HepG2 (cell line): ENCODE results near the gene FAM53B. TPM values are rescaled to one million over a fixed set of nuclear protein-coding genes. Genes with fewer than 3 reads are reported as not detected.

ENCODE experiments used
- ATAC-seq: fragments of 200-7000 bp; cut with Tn5 transposase; 3 replicates; pipeline ENCODE4 v1.9.1; 2020; ENCODE audit warnings: mild to moderate bottlenecking, moderate library complexity
- BruUV-seq: library from RNA; stranded (reverse); fragments of 400-500 nt; replicated peaks from 2 replicates; lab custom pipeline; 2021; lab: Mats Ljungman, UMichigan
- CTCF ChIA-PET: fragments of 300-600 bp; formaldehyde crosslinking; extraction: SDS; loops from one replicate; lab custom pipeline; 2021; ENCODE audit warnings: low total read pairs, inconsistent platforms, low intra/inter-chr PET ratio; lab: Yijun Ruan, JAX
- POLR2A ChIA-PET: fragments of 350-600 bp; sonication (Branson Sonifier 250); formaldehyde crosslinking; loops from one replicate; lab custom pipeline; 2020; ENCODE audit warnings: antibody characterized with exemption, inconsistent platforms; lab: Yijun Ruan, JAX
- DNase-seq: peaks from one replicate; pipeline ENCODE4 v3.0.0-alpha.2; 2015; ENCODE audit warnings: low spot score
- FAIRE-seq: peaks from 3 replicates; lab custom pipeline; 2011; peaks lifted over from hg19 to GRCh38; lab: Jason Lieb, UNC
- H2AFZ ChIP-seq: one replicate; pipeline ENCODE4 v1.6.1; 2011; ENCODE audit warnings: low read length, inconsistent platforms
- H3K27ac ChIP-seq: fragments of 300-600 bp; 3 replicates; pipeline ENCODE4 v1.8.0; 2011; ENCODE audit warnings: mixed run types, mild to moderate bottlenecking, mixed read lengths, low read length, inconsistent platforms; ENCODE audit not compliant: insufficient read depth; ENCODE audit errors: extremely low read length
- H3K27me3 ChIP-seq, 2 experiments: fragments of 200-600 bp in 1 of 2; 2 replicates in 1 of 2; 3 replicates in 1 of 2; pipeline versions ENCODE4 v1.6.0 to v1.8.0; 2011; ENCODE audit warnings: low read length in 2 of 2, mild to moderate bottlenecking in 2 of 2, moderate library complexity in 2 of 2, inconsistent platforms in 1 of 2; ENCODE audit not compliant: insufficient read depth in 2 of 2, control insufficient read depth in 1 of 2
- H3K36me3 ChIP-seq, 2 experiments: fragments of 200-600 bp in 1 of 2; replicated peaks in 1 of 2; 2 replicates in 1 of 2; 3 replicates in 1 of 2; pipeline versions ENCODE4 v1.5.1 to v1.8.0; 2011; ENCODE audit warnings: low read length in 2 of 2, inconsistent platforms in 1 of 2; ENCODE audit not compliant: insufficient read depth in 2 of 2, control insufficient read depth in 1 of 2
- H3K4me1 ChIP-seq: 2 replicates; pipeline ENCODE4 v1.5.1; 2012; ENCODE audit warnings: low read length, inconsistent platforms; ENCODE audit not compliant: insufficient read depth
- H3K4me2 ChIP-seq: 2 replicates; pipeline ENCODE4 v1.6.0; 2011; ENCODE audit warnings: low read depth, low read length, inconsistent platforms
- H3K4me3 ChIP-seq, 3 experiments: fragments of 200-600 bp in 1 of 3; sonication (generic), shearing (Covaris generic) in 1 of 3; replicated peaks in 1 of 3; 2 replicates each; pipeline ENCODE4 v1.5.1; 2011 to 2016; ENCODE audit warnings: low read length in 3 of 3, inconsistent platforms in 2 of 3, low read depth in 2 of 3, mild to moderate bottlenecking in 2 of 3, control low read depth in 1 of 3, mixed read lengths in 1 of 3; ENCODE audit not compliant: insufficient read depth in 1 of 3
- H3K79me2 ChIP-seq: one replicate; pipeline ENCODE4 v1.6.1; 2011; ENCODE audit warnings: low read length, inconsistent platforms; ENCODE audit not compliant: insufficient read depth
- H3K9ac ChIP-seq: 2 replicates; pipeline ENCODE4 v1.6.0; 2011; ENCODE audit warnings: mild to moderate bottlenecking, low read depth, low read length, inconsistent platforms; ENCODE audit not compliant: insufficient read depth
- H3K9me3 ChIP-seq: 2 replicates; pipeline ENCODE4 v1.5.1; 2012; ENCODE audit warnings: mild to moderate bottlenecking, low read length
- H4K20me1 ChIP-seq: 2 replicates; pipeline ENCODE4 v1.6.0; 2011; ENCODE audit warnings: inconsistent platforms, mild to moderate bottlenecking, low read length, moderate library complexity; ENCODE audit not compliant: insufficient read depth
- MYNN ChIP-seq: sonication (generic); formaldehyde crosslinking; IDR thresholded peaks from 2 replicates; pipeline ENCODE4 v1.4.0; 2020; ENCODE audit warnings: mild to moderate bottlenecking, low read depth, missing genetic modification reagents
- SRSF9 ChIP-seq: fragments of 200-400 bp; formaldehyde crosslinking; IDR thresholded peaks from 2 replicates; pipeline ENCODE4 v1.6.1; 2018; ENCODE audit warnings: borderline replicate concordance, mild to moderate bottlenecking, low read depth, low read length; ENCODE audit not compliant: insufficient read depth, poor library complexity, severe bottlenecking
- YY1 ChIP-seq: IDR thresholded peaks from 2 replicates; pipeline ENCODE4 v1.6.1; 2011; ENCODE audit warnings: low read length, low read depth, moderate library complexity, mild to moderate bottlenecking; ENCODE audit not compliant: insufficient read depth, insufficient replicate concordance
- ZFP41 ChIP-seq: sonication (generic); formaldehyde crosslinking; IDR thresholded peaks from 2 replicates; pipeline ENCODE4 v1.4.0; 2020; ENCODE audit warnings: mild to moderate bottlenecking, missing genetic modification reagents, borderline replicate concordance
- ZNF788 ChIP-seq: sonication (generic); formaldehyde crosslinking; IDR thresholded peaks from 2 replicates; pipeline ENCODE4 v1.5.0; 2020; ENCODE audit warnings: mild to moderate bottlenecking, missing genetic modification reagents, borderline replicate concordance
- WGBS: methylation state at CpG from one replicate; pipeline ENCODE4 v1.1.6; 2017; ENCODE audit warnings: low lambda C conversion rate; 5-methylcytosine and 5-hydroxymethylcytosine counted together
- in situ Hi-C: cut with HindIII; loops from 2 replicates; pipeline ENCODE4 v1.10.0; 2017; ENCODE audit warnings: low pct_unique_long_range_greater_than_20kb; ENCODE audit not compliant: extremely low pct_ligation_motif_present
- intact Hi-C: fragments of 100-400 bp; cut with micrococcal nuclease; formaldehyde crosslinking; loops from one replicate; pipeline ENCODE4 v1.10.0; 2022; ENCODE audit not compliant: unreplicated experiment
- polyA plus RNA-seq, 8 experiments: library from polyadenylated mRNA; depleted of rRNA in 3 of 8; stranded (reverse) in 7 of 8; unstranded in 1 of 8; fragments of >200 nt; fragmentation: Illumina TruSeq in 4 of 8; extraction: Trizol in 4 of 8; gene quantifications; 2 replicates each; pipeline versions ENCODE4 v1.2.1 to v1.2.3, GENCODE V29; 2011 to 2016; ENCODE audit warnings: low read depth in 4 of 8, missing spikeins in 1 of 8, mixed read lengths in 1 of 8; ENCODE audit not compliant: insufficient read depth in 1 of 8
- total RNA-seq, 5 experiments: library from RNA; depleted of rRNA; stranded (reverse); fragments of >200 nt; fragmentation: Illumina TruSeq; extraction: Trizol; gene quantifications; 2 replicates each; pipeline ENCODE4 v1.2.3, GENCODE V29; 2016; ENCODE audit warnings: low read depth in 1 of 5
- TF ChIP-seq, protein P1 (sequence below): sonication (generic); formaldehyde crosslinking; IDR thresholded peaks from 2 replicates; pipeline ENCODE4 v1.5.0; 2020; ENCODE audit warnings: missing genetic modification reagents, mild to moderate bottlenecking, borderline replicate concordance
- TF ChIP-seq, protein P2 (sequence below): sonication (generic); formaldehyde crosslinking; IDR thresholded peaks from 2 replicates; pipeline ENCODE4 v1.4.0; 2020; ENCODE audit warnings: mild to moderate bottlenecking, missing genetic modification reagents
- TF ChIP-seq, protein P3 (sequence below): sonication (generic); IDR thresholded peaks from 2 replicates; pipeline ENCODE4 v1.6.1; 2016; ENCODE audit warnings: low read depth, borderline replicate concordance
- TF ChIP-seq, protein P4 (sequence below): sonication (generic); formaldehyde crosslinking; IDR thresholded peaks from 2 replicates; pipeline ENCODE4 v1.5.1; 2020; ENCODE audit warnings: mild to moderate bottlenecking, moderate library complexity, missing genetic modification reagents

The FAM53B gene
- total and polyA plus RNA-seq, 2 of the 13 experiments (the other 11 are each of a cell fraction or from before 2014, with no cell fraction given) = 6.4 to 19.3 TPM

DNA sequence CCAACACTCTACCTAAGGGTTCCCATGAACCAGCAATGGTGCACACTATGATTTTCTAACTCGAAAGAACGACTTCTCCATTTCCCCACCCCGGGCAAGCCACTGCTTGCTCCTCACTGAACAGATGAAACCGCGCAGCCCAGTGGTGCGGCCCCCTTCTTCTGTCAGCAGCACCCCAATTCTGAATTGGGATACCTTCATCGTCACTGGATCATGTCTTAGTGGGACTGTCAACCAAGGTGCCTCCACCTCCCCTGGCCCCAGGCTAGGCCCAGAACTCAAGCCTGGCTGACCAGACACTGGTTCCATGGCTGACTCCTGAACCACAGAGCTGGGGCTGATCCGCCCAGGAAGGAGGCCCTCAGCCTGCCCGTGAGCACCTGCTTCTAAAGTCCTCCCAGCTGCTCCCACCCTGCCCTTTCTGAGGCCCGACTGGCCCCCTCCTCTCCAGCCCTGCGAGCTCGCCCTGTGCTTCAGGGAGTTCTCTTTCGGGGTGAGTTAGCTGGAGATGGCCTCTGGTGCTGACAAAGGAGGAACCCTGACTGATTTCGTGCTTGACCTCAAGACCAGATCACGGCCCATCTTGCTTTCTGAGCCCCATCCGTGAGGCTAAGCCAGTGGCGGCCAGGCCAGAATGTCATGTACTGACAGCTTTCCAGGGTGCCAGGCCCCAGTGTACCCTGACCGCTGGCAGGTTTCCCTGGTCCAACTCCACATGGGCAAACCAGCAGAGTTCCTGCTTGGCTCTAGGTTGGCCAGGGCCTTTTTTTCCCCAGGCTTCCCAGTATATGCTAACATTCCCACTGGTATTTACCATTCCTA, 44.5 kb downstream of the FAM53B start:
- Histone ChIP-seq H3K4me1 (no peaks in the 10 kb centered on the region), H3K36me3 (peaks cover 5 to 50% of the 10 kb centered on the region in 2 experiments; a peak in 4 of 5 replicates)
- 94% methylated on average over 13 of the region's 18 CpGs for WGBS

More for the DNA sequence above, 44.5 kb downstream of the FAM53B start:
- intact Hi-C loops (no loop called here), in situ Hi-C loops (no loop called here)
- no peak overlapping the region for H3K4me2 ChIP-seq
- no peak for DNase-seq
- no peak for ATAC-seq
- H3K9me3 ChIP-seq = no peaks in the 10 kb centered on the region
- H3K79me2 ChIP-seq = no peaks in the 10 kb centered on the region
- BruUV-seq = no TSS peak
- H3K27me3 ChIP-seq = no peaks in the 10 kb centered on the region
- H4K20me1 ChIP-seq = 0 out of 2 replicates have a peak, but pooled peaks cover 2% of the 10 kb centered on the region
- no peak for FAIRE-seq
- H3K27ac ChIP-seq = no peak overlapping the region
- no peak overlapping the region for H3K4me3 ChIP-seq
- no peak overlapping the region for H3K9ac ChIP-seq
- POLR2A ChIA-PET = no interaction called here
- H2AFZ ChIP-seq = no peak overlapping the region
- CTCF ChIA-PET = no interaction called here
- TF ChIP-seq, protein P1, sequence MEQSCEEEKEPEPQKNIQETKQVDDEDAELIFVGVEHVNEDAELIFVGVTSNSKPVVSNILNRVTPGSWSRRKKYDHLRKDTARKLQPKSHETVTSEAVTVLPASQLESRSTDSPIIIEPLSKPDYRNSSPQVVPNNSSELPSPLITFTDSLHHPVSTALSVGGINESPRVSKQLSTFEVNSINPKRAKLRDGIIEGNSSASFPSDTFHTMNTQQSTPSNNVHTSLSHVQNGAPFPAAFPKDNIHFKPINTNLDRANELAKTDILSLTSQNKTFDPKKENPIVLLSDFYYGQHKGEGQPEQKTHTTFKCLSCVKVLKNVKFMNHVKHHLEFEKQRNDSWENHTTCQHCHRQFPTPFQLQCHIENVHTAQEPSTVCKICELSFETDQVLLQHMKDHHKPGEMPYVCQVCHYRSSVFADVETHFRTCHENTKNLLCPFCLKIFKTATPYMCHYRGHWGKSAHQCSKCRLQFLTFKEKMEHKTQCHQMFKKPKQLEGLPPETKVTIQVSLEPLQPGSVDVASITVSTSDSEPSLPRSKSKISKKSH = no peak
- TF ChIP-seq SRSF9 (no peak), ZFP41 (CRISPR knock-in tag) (no peak), MYNN (CRISPR knock-in tag) (no peak), ZNF788 (CRISPR knock-in tag) (no peak), YY1 (no peak)
- TF ChIP-seq, protein P2, sequence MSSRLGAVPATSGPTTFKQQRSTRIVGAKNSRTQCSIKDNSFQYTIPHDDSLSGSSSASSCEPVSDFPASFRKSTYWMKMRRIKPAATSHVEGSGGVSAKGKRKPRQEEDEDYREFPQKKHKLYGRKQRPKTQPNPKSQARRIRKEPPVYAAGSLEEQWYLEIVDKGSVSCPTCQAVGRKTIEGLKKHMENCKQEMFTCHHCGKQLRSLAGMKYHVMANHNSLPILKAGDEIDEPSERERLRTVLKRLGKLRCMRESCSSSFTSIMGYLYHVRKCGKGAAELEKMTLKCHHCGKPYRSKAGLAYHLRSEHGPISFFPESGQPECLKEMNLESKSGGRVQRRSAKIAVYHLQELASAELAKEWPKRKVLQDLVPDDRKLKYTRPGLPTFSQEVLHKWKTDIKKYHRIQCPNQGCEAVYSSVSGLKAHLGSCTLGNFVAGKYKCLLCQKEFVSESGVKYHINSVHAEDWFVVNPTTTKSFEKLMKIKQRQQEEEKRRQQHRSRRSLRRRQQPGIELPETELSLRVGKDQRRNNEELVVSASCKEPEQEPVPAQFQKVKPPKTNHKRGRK (CRISPR knock-in tag) = no peak
- TF ChIP-seq, protein P3, sequence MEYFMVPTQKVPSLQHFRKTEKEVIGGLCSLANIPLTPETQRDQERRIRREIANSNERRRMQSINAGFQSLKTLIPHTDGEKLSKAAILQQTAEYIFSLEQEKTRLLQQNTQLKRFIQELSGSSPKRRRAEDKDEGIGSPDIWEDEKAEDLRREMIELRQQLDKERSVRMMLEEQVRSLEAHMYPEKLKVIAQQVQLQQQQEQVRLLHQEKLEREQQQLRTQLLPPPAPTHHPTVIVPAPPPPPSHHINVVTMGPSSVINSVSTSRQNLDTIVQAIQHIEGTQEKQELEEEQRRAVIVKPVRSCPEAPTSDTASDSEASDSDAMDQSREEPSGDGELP = no peak
- TF ChIP-seq, protein P4, sequence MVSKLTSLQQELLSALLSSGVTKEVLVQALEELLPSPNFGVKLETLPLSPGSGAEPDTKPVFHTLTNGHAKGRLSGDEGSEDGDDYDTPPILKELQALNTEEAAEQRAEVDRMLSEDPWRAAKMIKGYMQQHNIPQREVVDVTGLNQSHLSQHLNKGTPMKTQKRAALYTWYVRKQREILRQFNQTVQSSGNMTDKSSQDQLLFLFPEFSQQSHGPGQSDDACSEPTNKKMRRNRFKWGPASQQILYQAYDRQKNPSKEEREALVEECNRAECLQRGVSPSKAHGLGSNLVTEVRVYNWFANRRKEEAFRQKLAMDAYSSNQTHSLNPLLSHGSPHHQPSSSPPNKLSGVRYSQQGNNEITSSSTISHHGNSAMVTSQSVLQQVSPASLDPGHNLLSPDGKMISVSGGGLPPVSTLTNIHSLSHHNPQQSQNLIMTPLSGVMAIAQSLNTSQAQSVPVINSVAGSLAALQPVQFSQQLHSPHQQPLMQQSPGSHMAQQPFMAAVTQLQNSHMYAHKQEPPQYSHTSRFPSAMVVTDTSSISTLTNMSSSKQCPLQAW (CRISPR knock-in tag) = no peak
